ENCODE data around the gene DR1. TPM values are rescaled to one million over a fixed set of nuclear protein-coding genes. Genes with fewer than 3 reads are reported as not detected.

DR1 gene
- total and polyA plus RNA-seq, 10 of the 15 experiments (the other 5 are each of a cell fraction or from before 2014, with no cell fraction given), result 7.4 to 56.1 (median 35.4) TPM

- Histone ChIP-seq H3K4me3 (no peak overlapping the region), H2AFZ (ENCODE audit: control insufficient read depth, low read depth, low read length) (no peak overlapping the region), H3K9me3 (replicated peaks; ENCODE audit: control insufficient read depth, insufficient read depth, low read length) (no peaks in the 10 kb centered on the region), H3K4me1 (ENCODE audit: control insufficient read depth, insufficient read depth, low read length) (no peaks in the 10 kb centered on the region), H3K4me2 (ENCODE audit: control insufficient read depth, insufficient read depth) (no peak overlapping the region), H4K20me1 (ENCODE audit: control insufficient read depth, insufficient read depth) (no peaks in the 10 kb centered on the region), H3K9ac (ENCODE audit: control insufficient read depth, insufficient read depth, low read length) (no peak overlapping the region), H3K27me3 (replicated peaks in 1 of 2; ENCODE audit: control insufficient read depth in 2 of 2, insufficient read depth in 2 of 2, low read length in 1 of 2) (no peaks in the 10 kb centered on the region), H3K27ac (ENCODE audit: control insufficient read depth, insufficient read depth) (no peak overlapping the region), H3K36me3 (ENCODE audit: control insufficient read depth in 2 of 2, insufficient read depth in 2 of 2, low read length in 1 of 2) (no peaks in the 10 kb centered on the region), H3K79me2 (ENCODE audit: control insufficient read depth, insufficient read depth, low read length) (no peaks in the 10 kb centered on the region)
- RAD21 ChIA-PET (ENCODE audit: unreplicated experiment), result no interaction called here
- intact Hi-C loops (cut with micrococcal nuclease; ENCODE audit: unreplicated experiment) (no loop called here), in situ Hi-C loops (cut with MboI) (no loop called here)
- ATAC-seq, result no peak
- 54% methylated on average over 4 of the region's 4 CpGs for WGBS (ENCODE audit: insufficient coverage, insufficient replicate concordance, low lambda C conversion rate, missing lambda C conversion rate)
- POLR2A ChIA-PET, result no interaction called here
- no TSS peak for BruUV-seq (replicated peaks)
- DNase-seq (ENCODE audit: low read depth, low spot score), result no peak
- CTCF ChIA-PET, result no interaction called here
- SMC1A ChIA-PET (ENCODE audit: uncharacterized antibody, unreplicated experiment), result no interaction called here
- no peak for FAIRE-seq
- no peak for TF ChIP-seq KDM1A (IDR thresholded peaks at IDR 0.05; ENCODE audit: borderline replicate concordance)
- TF ChIP-seq CBX3 (IDR thresholded peaks at IDR 0.05; ENCODE audit: borderline replicate concordance, low read depth), result no peak
- no peak for TF ChIP-seq NR2C2 (IDR thresholded peaks at IDR 0.05; ENCODE audit: borderline replicate concordance, control insufficient read depth, insufficient read length, low read depth)
- TF ChIP-seq ETV6 (conservative IDR thresholded peaks at IDR 0.05 in 1 of 2, IDR thresholded peaks at IDR 0.05 in 1 of 2; ENCODE audit: borderline replicate concordance in 1 of 2, low read depth in 1 of 2), result no peak
- TF ChIP-seq DPF2 (IDR thresholded peaks at IDR 0.05), result no peak
- no peak for TF ChIP-seq IRF4 (IDR thresholded peaks at IDR 0.05; ENCODE audit: low read depth, low read length)
- TF ChIP-seq ESRRA (IDR thresholded peaks at IDR 0.05; ENCODE audit: low read length), result no peak
- TF ChIP-seq MYB (IDR thresholded peaks at IDR 0.05; ENCODE audit: borderline replicate concordance, low read depth, low read length), result no peak
- TF ChIP-seq STAT3 (IDR thresholded peaks at IDR 0.05; ENCODE audit: low read depth, low read length), result no peak
- TF ChIP-seq, protein P1, sequence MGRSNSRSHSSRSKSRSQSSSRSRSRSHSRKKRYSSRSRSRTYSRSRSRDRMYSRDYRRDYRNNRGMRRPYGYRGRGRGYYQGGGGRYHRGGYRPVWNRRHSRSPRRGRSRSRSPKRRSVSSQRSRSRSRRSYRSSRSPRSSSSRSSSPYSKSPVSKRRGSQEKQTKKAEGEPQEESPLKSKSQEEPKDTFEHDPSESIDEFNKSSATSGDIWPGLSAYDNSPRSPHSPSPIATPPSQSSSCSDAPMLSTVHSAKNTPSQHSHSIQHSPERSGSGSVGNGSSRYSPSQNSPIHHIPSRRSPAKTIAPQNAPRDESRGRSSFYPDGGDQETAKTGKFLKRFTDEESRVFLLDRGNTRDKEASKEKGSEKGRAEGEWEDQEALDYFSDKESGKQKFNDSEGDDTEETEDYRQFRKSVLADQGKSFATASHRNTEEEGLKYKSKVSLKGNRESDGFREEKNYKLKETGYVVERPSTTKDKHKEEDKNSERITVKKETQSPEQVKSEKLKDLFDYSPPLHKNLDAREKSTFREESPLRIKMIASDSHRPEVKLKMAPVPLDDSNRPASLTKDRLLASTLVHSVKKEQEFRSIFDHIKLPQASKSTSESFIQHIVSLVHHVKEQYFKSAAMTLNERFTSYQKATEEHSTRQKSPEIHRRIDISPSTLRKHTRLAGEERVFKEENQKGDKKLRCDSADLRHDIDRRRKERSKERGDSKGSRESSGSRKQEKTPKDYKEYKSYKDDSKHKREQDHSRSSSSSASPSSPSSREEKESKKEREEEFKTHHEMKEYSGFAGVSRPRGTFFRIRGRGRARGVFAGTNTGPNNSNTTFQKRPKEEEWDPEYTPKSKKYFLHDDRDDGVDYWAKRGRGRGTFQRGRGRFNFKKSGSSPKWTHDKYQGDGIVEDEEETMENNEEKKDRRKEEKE (IDR thresholded peaks at IDR 0.05), result no peak
- no peak for TF ChIP-seq REST (IDR thresholded peaks at IDR 0.05; ENCODE audit: low read depth, low read length)
- no peak for TF ChIP-seq CHD4 (IDR thresholded peaks at IDR 0.05)
- TF ChIP-seq YY1 (IDR thresholded peaks at IDR 0.05; ENCODE audit: low read depth, low read length), result no peak
- no peak for TF ChIP-seq EGR1 (IDR thresholded peaks at IDR 0.05; ENCODE audit: borderline replicate concordance in 1 of 2, low read depth in 2 of 2, low read length in 2 of 2)
- no peak for TF ChIP-seq BHLHE40 (IDR thresholded peaks at IDR 0.05; ENCODE audit: borderline replicate concordance in 1 of 2, low read depth in 2 of 2, low read length in 1 of 2)
Observed at GRCh38 chr1:93408203-93408602, 62.5 kb downstream of the DR1 start.

Data from GM12878 (cell line).